SK-N-MC (cell line): ENCODE measurements around the gene HSPB6.
A peak's percentile ranks its signal among the peaks of the same experiment; 100 is the strongest.

Source experiments
- DNase-seq: peaks from one replicate; pipeline ENCODE4 v3.0.0-alpha.2; 2011; ENCODE audit warnings: low read depth, low spot score
- H3K27ac ChIP-seq: fragments of 200-600 bp; sonication (generic); 2 replicates; pipeline ENCODE4 v1.5.1; 2016; ENCODE audit warnings: mixed run types
- H3K36me3 ChIP-seq: fragments of 200-600 bp; sonication (generic); 2 replicates; pipeline ENCODE4 v1.6.1; 2017; ENCODE audit warnings: antibody characterized with exemption, low read length, mixed read lengths; ENCODE audit not compliant: insufficient read depth
- H3K4me3 ChIP-seq: fragments of 200-600 bp; sonication (generic); 2 replicates; pipeline ENCODE4 v1.5.1; 2016
- H3K9ac ChIP-seq: fragments of 200-600 bp; sonication (generic); 2 replicates; pipeline ENCODE4 v1.8.0; 2017; ENCODE audit warnings: mixed run types, mixed read lengths; ENCODE audit not compliant: insufficient read length
- H3K9me3 ChIP-seq: fragments of 200-600 bp; sonication (generic); 2 replicates; pipeline ENCODE4 v1.6.1; 2017; ENCODE audit warnings: low read depth, mild to moderate bottlenecking, antibody characterized with exemption, low read length, moderate library complexity, mixed read lengths
- EZH2 ChIP-seq: fragments of 200-600 bp; sonication (generic); IDR thresholded peaks from one replicate; pipeline ENCODE4 v1.6.1; 2017; ENCODE audit warnings: antibody characterized with exemption
- FOXP2 ChIP-seq: optimal IDR thresholded peaks from 2 replicates; pipeline ENCODE3; 2011; ENCODE audit warnings: mild to moderate bottlenecking, moderate library complexity; ENCODE audit not compliant: insufficient read depth; ENCODE audit errors: extremely low read length, control extremely low read depth
- POLR2AphosphoS5 ChIP-seq: IDR thresholded peaks from 2 replicates; pipeline ENCODE4 v1.6.1; 2012; ENCODE audit warnings: mild to moderate bottlenecking, low read depth, low read length, borderline replicate concordance

Gene HSPB6

GRCh38 chr19:35764432-35765315, 7.8 kb upstream of the HSPB6 start:
- no peaks in the 10 kb centered on the region for H3K9me3 ChIP-seq
- H3K4me3 ChIP-seq, result no peak overlapping the region
- no peak overlapping the region for H3K9ac ChIP-seq
- no peak for DNase-seq
- peaks cover 11% of the 10 kb centered on the region; the same call in 1 of the 2 replicates for H3K36me3 ChIP-seq
- no peak overlapping the region for H3K27ac ChIP-seq
- TF ChIP-seq FOXP2, result no peak
- TF ChIP-seq POLR2AphosphoS5, result no peak
- no peak for TF ChIP-seq EZH2

GRCh38 chr19:35760711-35761349, 4.0 kb upstream of the HSPB6 start:
- H3K9me3 ChIP-seq, result no peaks in the 10 kb centered on the region
- no peak overlapping the region for H3K4me3 ChIP-seq
- H3K27ac ChIP-seq, result no peak overlapping the region
- TF ChIP-seq FOXP2 (no peak), POLR2AphosphoS5 (no peak)
- no peak for DNase-seq
- H3K9ac ChIP-seq, result no peak overlapping the region
- H3K36me3 ChIP-seq, result peaks cover 11% of the 10 kb centered on the region; the same call in 1 of the 2 replicates

- no peak overlapping the region for H3K27ac ChIP-seq
- TF ChIP-seq FOXP2 (no peak), POLR2AphosphoS5 (no peak), EZH2 (no peak)
- no peak overlapping the region for H3K9ac ChIP-seq
- peaks cover 11% of the 10 kb centered on the region; the same call in 1 of the 2 replicates for H3K36me3 ChIP-seq
- DNase-seq, result no peak
- H3K4me3 ChIP-seq, result no peak overlapping the region
- no peaks in the 10 kb centered on the region for H3K9me3 ChIP-seq
Observed at GRCh38 chr19:35759697-35760096, 2.9 kb upstream of the HSPB6 start.

GRCh38 chr19:35757749-35758608, 1.1 kb upstream of the HSPB6 start, which contains the start of gene PROSER3:
TSS of gene PROSER3 (plus strand) at chr19:35758176. CDS start at chr19:35758216, 40 bp downstream.
- H3K36me3 ChIP-seq, result peaks cover 11% of the 10 kb centered on the region; the same call in 1 of the 2 replicates
- DNase-seq, result peak; percentile 98
- peak; percentile 56; the same call in 1 of the 2 replicates for TF ChIP-seq POLR2AphosphoS5
- TF ChIP-seq EZH2, result no peak
- TF ChIP-seq FOXP2, result no peak
- H3K9me3 ChIP-seq, result no peaks in the 10 kb centered on the region
- peak within 1 kb of the TSS; percentile 90 for H3K9ac ChIP-seq
- H3K27ac ChIP-seq, result peak within 1 kb of the TSS; percentile 88
- peak within 1 kb of the TSS; percentile 90 for H3K4me3 ChIP-seq

GRCh38 chr19:35757231-35757748, 461 bp upstream of the HSPB6 start:
- H3K27ac ChIP-seq, result peak overlapping the region; percentile 80
- H3K36me3 ChIP-seq, result peaks cover 10% of the 10 kb centered on the region; the same call in 1 of the 2 replicates
- H3K4me3 ChIP-seq, result peak overlapping the region; percentile 90
- TF ChIP-seq POLR2AphosphoS5, result peak; percentile 4; the same call in 1 of the 2 replicates
- TF ChIP-seq FOXP2, result no peak
- TF ChIP-seq EZH2, result no peak
- DNase-seq, result no peak
- peak overlapping the region; percentile 66 for H3K9ac ChIP-seq
- H3K9me3 ChIP-seq, result no peaks in the 10 kb centered on the region

- H3K9ac ChIP-seq, result no peak overlapping the region
- H3K4me3 ChIP-seq, result no peak overlapping the region
- no peak overlapping the region for H3K27ac ChIP-seq
- no peak for TF ChIP-seq FOXP2
- TF ChIP-seq EZH2, result no peak
- no peak for TF ChIP-seq POLR2AphosphoS5
- H3K36me3 ChIP-seq, result peaks cover 5% of the 10 kb centered on the region; the same call in 1 of the 2 replicates
- H3K9me3 ChIP-seq, result no peaks in the 10 kb centered on the region
- DNase-seq, result no peak
Observed at GRCh38 chr19:35755550-35756376, 1.1 kb downstream of the HSPB6 start.

GRCh38 chr19:35755131-35755549, 1.7 kb downstream of the HSPB6 start:
- peaks cover under 1% of the 10 kb centered on the region; the same call in 1 of the 2 replicates for H3K36me3 ChIP-seq
- no peak overlapping the region for H3K4me3 ChIP-seq
- H3K27ac ChIP-seq, result no peak overlapping the region
- DNase-seq, result no peak
- no peak overlapping the region for H3K9ac ChIP-seq
- TF ChIP-seq POLR2AphosphoS5 (no peak), EZH2 (no peak), FOXP2 (no peak)
- no peaks in the 10 kb centered on the region for H3K9me3 ChIP-seq
